Cardiac muscle cell (in vitro differentiated cells and primary cell): ENCODE data around the gene MBOAT7. TPM values are rescaled to one million over a fixed set of nuclear protein-coding genes. Genes with fewer than 3 reads are reported as not detected.

Experiments used
- DNase-seq, 2 donors: peaks; one replicate each; pipeline versions ENCODE4 v3.0.0 to v3.0.0-alpha.2; 2010 to 2017; ENCODE audit warnings: low read depth in 1 of 2, low spot score in 1 of 2
- H3K27ac ChIP-seq: fragments of 200-600 bp; sonication (generic); 2 replicates; pipeline ENCODE4 v1.5.1; 2016
- H3K27me3 ChIP-seq: fragments of 200-600 bp; sonication (generic); 2 replicates; pipeline ENCODE4 v1.6.0; 2016; ENCODE audit warnings: control low read depth
- H3K36me3 ChIP-seq: fragments of 200-600 bp; sonication (generic); 2 replicates; pipeline ENCODE4 v1.5.1; 2016; ENCODE audit warnings: control low read depth
- H3K4me1 ChIP-seq: fragments of 200-600 bp; sonication (generic); 2 replicates; pipeline ENCODE4 v1.8.1; 2017; ENCODE audit warnings: low read depth, mild to moderate bottlenecking, mixed run types
- H3K4me3 ChIP-seq: fragments of 200-600 bp; sonication (generic); 2 replicates; pipeline ENCODE4 v1.5.1; 2016; ENCODE audit warnings: mild to moderate bottlenecking
- H3K9me3 ChIP-seq: fragments of 200-600 bp; sonication (generic); 2 replicates; pipeline ENCODE4 v1.5.1; 2017; ENCODE audit warnings: low read depth, mild to moderate bottlenecking, control low read depth
- polyA plus RNA-seq: library from polyadenylated mRNA; unstranded; fragments of >200 nt; fragmentation: Nextera tagmentation; extraction: Ambion mirVana; gene quantifications from 2 replicates; pipeline ENCODE4 v1.2.1, GENCODE V29; 2016
- total RNA-seq: library from RNA; depleted of rRNA; stranded (reverse); fragments of >200 nt; gene quantifications from 2 replicates; pipeline ENCODE4 v1.2.3, GENCODE V29; 2016
- TF ChIP-seq, protein P1 (sequence below): IDR thresholded peaks from 2 replicates; pipeline ENCODE4 v1.5.1; 2012; ENCODE audit warnings: low read depth, mild to moderate bottlenecking, low read length

MBOAT7 gene
- total and polyA plus RNA-seq, 2 experiments from 2014 or later = 118 to 131 TPM

DNA sequence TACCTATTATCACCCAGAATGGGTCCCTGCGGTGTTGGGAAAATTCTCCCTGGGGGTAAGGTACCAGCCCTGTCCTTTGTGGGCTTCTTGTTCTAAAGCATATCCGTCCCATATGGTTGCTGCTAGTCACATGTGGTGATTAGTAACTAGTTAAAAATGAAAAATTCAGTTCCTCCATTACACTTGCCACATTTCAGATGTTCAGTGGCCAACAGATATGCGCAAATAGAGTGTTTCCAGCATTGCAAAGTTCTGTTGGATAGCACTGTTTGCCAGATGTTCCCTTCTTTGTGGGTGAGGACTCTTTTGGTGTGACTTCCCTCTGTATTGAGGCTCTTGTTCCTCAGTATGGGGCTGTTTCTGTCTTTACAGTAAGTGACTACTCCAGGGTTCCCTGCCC, 48.0 kb downstream of the MBOAT7 start:
- no peaks in the 10 kb centered on the region for H3K4me1 ChIP-seq
- DNase-seq = no peak
- TF ChIP-seq, protein P1, sequence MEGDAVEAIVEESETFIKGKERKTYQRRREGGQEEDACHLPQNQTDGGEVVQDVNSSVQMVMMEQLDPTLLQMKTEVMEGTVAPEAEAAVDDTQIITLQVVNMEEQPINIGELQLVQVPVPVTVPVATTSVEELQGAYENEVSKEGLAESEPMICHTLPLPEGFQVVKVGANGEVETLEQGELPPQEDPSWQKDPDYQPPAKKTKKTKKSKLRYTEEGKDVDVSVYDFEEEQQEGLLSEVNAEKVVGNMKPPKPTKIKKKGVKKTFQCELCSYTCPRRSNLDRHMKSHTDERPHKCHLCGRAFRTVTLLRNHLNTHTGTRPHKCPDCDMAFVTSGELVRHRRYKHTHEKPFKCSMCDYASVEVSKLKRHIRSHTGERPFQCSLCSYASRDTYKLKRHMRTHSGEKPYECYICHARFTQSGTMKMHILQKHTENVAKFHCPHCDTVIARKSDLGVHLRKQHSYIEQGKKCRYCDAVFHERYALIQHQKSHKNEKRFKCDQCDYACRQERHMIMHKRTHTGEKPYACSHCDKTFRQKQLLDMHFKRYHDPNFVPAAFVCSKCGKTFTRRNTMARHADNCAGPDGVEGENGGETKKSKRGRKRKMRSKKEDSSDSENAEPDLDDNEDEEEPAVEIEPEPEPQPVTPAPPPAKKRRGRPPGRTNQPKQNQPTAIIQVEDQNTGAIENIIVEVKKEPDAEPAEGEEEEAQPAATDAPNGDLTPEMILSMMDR = no peak

DNA sequence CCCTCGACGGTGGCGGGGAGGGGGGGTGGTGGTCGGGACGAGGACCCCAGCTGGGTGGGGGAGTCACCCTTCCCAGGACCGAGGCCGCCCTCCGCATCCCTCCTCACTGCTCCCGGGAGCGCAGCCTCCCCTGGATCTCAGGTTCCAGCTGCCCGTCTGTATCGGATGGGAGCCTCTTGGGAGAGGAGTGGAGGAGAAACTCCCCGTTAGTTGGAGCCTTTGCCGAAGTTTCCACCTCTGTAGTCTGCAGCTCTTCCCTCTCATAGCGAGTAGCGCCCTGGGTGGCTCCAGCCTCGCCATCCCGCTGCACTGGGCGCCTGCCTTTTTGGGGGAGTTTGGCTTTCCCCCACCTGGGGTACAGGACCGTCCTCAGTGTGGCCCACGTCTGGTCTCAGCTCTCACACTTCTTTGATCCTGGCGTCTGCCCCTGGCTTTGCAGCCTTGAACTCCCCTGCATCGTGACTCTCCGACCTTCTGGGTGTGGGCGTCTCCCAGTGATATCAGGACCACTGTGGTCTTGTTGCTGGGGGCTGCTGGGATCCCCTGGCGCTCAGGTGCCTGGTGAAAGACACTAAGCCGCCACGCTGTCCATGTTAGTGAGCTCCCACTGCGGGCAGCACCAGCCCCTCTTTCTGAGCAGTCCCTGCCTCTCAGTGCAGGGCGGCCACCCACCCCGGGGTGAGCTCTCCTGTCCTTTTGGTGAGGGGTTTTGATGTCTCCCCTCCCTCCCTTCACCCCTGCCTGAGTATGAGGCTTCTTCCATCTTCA, 50.7 kb downstream of the MBOAT7 start:
- TF ChIP-seq, protein P1 = no peak
- Histone ChIP-seq H3K36me3 (peaks cover 12% of the 10 kb centered on the region), H3K4me1 (no peaks in the 10 kb centered on the region), H3K9me3 (no peaks in the 10 kb centered on the region), H3K27me3 (no peaks in the 10 kb centered on the region), H3K27ac (peak overlapping the region; percentile 97), H3K4me3 (peak overlapping the region; percentile 76)
- DNase-seq = peak in 1 of 2 donors; percentile 37

More for the DNA sequence above, 48.0 kb downstream of the MBOAT7 start:
- Histone ChIP-seq H3K36me3 (peaks cover 34% of the 10 kb centered on the region), H3K27me3 (no peaks in the 10 kb centered on the region), H3K27ac (no peak overlapping the region), H3K9me3 (no peaks in the 10 kb centered on the region), H3K4me3 (no peak overlapping the region)

DNA sequence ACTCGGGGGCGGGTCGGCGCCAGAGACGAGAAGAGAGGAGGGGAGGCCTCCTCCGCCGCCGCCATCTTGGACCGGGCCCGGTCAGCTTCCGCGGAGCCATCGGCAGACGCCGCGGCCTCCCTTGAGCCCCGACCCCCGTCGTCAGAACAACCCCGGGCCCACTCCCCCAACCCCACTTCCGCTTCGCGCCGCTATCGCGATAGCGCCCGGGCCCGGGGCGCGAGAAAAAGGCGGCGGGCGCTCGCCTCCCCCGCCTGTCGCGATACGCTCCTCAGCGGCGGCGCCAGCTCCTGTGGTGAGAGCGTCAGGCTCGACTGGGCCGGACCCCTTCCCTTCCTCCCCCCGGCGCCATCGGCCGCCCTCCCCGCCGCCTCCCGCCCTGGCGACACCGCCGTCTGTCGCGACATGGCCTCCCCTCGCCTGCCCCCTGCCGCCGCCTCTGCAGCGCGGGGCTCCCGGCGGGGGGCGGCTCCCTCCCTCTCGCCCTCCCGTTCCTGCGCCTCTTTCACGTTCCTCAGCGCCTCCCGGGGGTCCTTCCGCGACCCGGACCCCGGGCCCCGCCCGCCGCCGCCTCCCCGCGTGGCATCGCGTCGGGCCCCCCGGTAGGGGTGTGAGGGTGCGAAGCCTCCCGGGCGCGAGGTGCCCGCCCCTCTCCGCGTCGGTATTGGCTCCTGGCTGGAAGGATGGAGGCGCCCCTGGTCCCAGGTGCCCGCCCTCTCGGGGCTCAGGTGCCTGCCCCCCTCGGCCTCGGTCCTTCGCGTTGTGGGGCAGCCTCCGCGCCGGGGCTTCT, 51.5 kb downstream of the MBOAT7 start, which contains the start of gene CNOT3:
Gene CNOT3 (plus strand): TSS at position 64 of the 790 bp plus-strand sequence. CDS start 5,217 bp downstream, outside the sequence.
- Histone ChIP-seq H3K27me3 (no peaks in the 10 kb centered on the region), H3K9me3 (no peaks in the 10 kb centered on the region), H3K27ac (peak within 1 kb of the TSS; percentile 97), H3K4me3 (peak within 1 kb of the TSS; percentile 76), H3K4me1 (no peaks in the 10 kb centered on the region), H3K36me3 (peaks cover 5% of the 10 kb centered on the region)
- TF ChIP-seq, protein P1 = no peak
- DNase-seq = peak in 1 of 2 donors; percentile 31

DNA sequence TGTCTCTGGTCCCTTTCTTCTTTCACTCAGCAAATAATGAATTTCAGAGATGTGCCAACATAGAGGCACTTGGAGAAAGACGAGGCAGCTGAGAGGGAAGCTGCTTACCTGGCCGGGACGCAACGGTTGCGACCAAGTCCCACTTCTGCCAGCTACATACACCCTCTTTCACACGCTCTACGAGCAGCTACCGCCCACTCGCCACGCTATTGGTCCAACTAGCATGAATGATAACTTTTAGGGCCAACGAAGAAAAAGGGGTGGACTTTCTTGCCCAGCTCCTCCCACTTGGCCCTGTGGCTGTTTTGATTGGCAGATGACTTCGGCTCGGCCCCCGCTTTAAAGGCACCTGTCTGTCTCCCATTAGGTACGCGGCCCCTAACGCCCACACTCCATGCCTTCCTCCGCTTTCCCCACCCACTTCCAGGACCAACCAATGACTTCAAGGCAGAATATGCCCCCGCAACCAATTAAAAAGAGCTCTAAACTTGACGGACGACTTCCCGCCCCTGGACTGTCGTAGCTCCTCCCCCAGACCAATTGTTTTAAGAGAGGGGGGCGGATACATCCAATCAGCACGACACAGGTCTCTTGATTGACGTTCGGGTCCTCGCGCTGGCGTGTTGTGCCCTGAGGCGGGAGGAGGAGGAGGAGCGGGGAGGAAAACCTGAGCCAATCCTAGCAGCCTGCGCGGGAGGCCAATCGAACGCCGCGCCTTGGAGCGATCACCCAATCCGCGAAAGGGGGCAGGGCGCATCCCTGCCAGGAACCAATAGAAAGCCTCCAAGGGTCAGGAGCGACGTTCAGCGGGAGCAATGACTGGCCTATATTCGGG, 52.3 kb downstream of the MBOAT7 start:
- DNase-seq = peak; percentile 100
- TF ChIP-seq, protein P1 = no peak
- Histone ChIP-seq H3K27ac (peak overlapping the region; percentile 97), H3K36me3 (no peaks in the 10 kb centered on the region), H3K4me1 (no peaks in the 10 kb centered on the region), H3K9me3 (no peaks in the 10 kb centered on the region), H3K27me3 (no peaks in the 10 kb centered on the region), H3K4me3 (peak overlapping the region; percentile 76)
